Activated T-cell treated with anti-CD3 and anti-CD28 coated beads, Interleukin-2, amount 50 U/mL, for 4 hours (primary cell): ENCODE measurements around the gene DEGS1. TPM values are rescaled to one million over a fixed set of nuclear protein-coding genes. Genes with fewer than 3 reads are reported as not detected.

ENCODE experiments used
- ATAC-seq, 2 donors: fragments of 200-7000 bp; cut with Tn5 transposase; one replicate each; pipeline ENCODE4 v1.10.0; 2021
- DNase-seq: peaks from one replicate; pipeline ENCODE4 v3.0.0-alpha.2; 2020
- H3K27me3 Mint-ChIP-seq: one replicate; pipeline ENCODE4 v1.8.0; 2021; ENCODE audit warnings: low read depth, mixed read lengths
- H3K36me3 Mint-ChIP-seq: one replicate; pipeline ENCODE4 v1.8.0; 2022; ENCODE audit warnings: mixed read lengths; ENCODE audit not compliant: insufficient read depth
- H3K4me1 Mint-ChIP-seq: one replicate; pipeline ENCODE4 v1.8.0; 2021; ENCODE audit warnings: low read depth, mixed read lengths
- H3K4me3 Mint-ChIP-seq: one replicate; pipeline ENCODE4 v1.8.0; 2021; ENCODE audit warnings: mild to moderate bottlenecking, moderate library complexity, mixed read lengths
- H3K9me3 Mint-ChIP-seq: one replicate; pipeline ENCODE4 v1.8.0; 2021; ENCODE audit warnings: mixed read lengths
- total RNA-seq, 3 donors: library from RNA; stranded (reverse); gene quantifications; one replicate each; pipeline ENCODE4 v1.2.1, GENCODE V29; 2021

Gene DEGS1
- total RNA-seq, 3 donors from 2014 or later = 33.5 to 40.1 (median 34.6) TPM

- Mint-ChIP-seq H3K9me3 (no peaks in the 10 kb centered on the region), H3K4me3 (no peak overlapping the region), H3K4me1 (no peaks in the 10 kb centered on the region), H3K36me3 (no peaks in the 10 kb centered on the region), H3K27me3 (no peaks in the 10 kb centered on the region)
- no peak for DNase-seq
- no peak for ATAC-seq
Observed at GRCh38 chr1:224216382-224216781, 33.3 kb downstream of the DEGS1 start.

DNA sequence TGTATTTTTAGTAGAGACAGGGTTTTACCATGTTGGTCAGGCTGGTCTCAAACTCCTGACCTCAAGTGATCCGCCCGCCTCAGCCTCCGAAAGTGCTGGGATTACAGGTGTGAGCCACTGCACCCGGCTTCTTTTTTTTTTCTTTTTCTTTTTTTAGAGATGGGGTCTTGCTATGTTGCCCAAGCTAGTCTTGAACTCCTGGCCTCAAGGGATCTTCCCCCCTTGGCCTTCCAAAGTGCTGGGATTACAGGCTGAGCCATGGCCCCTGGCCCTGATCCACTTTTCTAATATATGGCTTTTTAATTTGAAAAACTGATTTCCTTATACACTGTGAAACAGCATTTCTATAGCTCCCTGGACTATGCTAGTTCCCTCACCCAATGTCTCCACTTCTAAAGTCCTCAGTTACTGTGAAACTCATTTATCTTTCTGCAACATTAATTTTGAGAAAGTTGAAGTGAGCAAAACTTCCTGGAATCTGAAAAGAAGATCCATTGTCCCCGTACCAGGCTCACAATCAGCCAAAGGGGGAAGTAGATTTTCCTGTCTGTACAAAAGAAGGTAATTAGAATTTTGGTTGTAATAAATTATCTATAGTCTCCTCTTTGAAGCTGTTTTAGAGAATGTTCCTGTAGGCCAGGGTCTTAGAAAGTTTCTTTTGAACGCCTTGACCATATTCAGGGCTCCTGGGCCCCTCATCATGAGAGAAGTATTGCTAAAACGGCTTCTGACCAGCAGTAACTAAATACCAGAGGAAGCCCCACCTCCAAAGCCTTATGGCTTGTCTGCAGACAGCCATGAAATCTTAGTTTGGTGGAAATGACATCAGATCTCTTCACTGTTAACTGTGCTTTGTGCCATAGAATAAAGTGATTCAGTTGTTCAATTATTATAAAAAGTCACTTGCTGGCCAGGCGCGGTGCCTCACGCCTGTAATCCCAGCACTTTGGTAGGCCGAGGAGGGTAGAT lies 34.9 kb downstream of the DEGS1 start:
- H3K27me3 Mint-ChIP-seq = no peaks in the 10 kb centered on the region
- H3K36me3 Mint-ChIP-seq = no peaks in the 10 kb centered on the region
- no peaks in the 10 kb centered on the region for H3K9me3 Mint-ChIP-seq
- DNase-seq (no peak), ATAC-seq (no peak)
- H3K4me3 Mint-ChIP-seq = no peak overlapping the region
- H3K4me1 Mint-ChIP-seq = no peaks in the 10 kb centered on the region

DNA sequence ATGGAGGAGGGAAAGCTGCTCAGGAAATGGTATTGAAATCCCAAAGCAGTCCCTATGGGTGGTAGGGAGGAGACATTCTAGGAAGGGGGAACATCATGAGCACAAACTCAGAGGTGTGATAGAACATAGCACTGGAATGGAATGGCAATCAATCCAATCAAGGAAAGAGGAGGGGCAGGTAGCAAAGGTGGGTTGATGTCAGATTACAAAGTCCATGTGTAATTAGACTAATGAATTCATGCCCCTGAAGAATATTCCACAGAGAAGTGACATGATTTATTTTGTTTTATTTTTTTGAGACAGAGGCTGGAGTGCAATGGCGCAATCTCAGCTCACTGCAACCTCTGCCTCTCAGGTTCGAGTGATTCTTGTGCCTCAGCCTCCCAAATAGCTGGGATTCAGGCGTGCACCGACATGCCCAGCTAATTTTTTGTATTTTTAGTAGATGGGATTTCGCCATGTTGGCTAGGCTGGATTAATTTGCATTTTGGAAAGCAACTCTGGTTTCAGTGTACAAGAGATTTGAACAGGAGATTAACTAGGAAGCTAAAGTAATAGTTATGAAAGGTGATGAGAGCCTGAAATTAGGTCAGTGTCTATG lies 36.1 kb downstream of the DEGS1 start:
- DNase-seq = no peak
- Mint-ChIP-seq H3K4me3 (no peak overlapping the region), H3K9me3 (no peaks in the 10 kb centered on the region), H3K4me1 (no peaks in the 10 kb centered on the region), H3K36me3 (no peaks in the 10 kb centered on the region), H3K27me3 (no peaks in the 10 kb centered on the region)
- ATAC-seq = no peak

DNA sequence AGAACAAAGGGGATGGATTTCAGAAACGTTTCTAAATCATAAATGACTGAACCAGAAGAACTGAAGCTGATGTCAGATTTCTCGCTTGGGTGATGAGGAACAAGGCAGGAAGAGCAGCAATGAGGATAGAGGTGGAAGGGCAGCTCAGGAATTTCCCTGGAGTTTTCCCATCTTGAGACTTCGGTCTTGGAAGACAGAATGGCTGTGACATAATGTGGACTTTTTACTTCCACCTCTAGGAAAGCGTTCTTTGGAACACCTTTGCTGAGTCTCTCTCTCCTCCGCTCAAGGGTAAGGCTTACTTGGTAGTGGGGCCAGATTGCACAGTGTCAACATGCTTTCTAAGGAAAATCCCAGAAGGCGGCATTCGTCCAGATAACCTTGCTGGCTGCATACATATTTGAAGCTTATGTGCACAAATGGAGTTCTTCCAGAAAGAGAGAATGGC lies 36.6 kb downstream of the DEGS1 start:
- H3K4me3 Mint-ChIP-seq = no peak overlapping the region
- no peaks in the 10 kb centered on the region for H3K9me3 Mint-ChIP-seq
- no peak for ATAC-seq
- no peaks in the 10 kb centered on the region for H3K27me3 Mint-ChIP-seq
- no peak for DNase-seq
- no peaks in the 10 kb centered on the region for H3K4me1 Mint-ChIP-seq
- no peaks in the 10 kb centered on the region for H3K36me3 Mint-ChIP-seq

DNA sequence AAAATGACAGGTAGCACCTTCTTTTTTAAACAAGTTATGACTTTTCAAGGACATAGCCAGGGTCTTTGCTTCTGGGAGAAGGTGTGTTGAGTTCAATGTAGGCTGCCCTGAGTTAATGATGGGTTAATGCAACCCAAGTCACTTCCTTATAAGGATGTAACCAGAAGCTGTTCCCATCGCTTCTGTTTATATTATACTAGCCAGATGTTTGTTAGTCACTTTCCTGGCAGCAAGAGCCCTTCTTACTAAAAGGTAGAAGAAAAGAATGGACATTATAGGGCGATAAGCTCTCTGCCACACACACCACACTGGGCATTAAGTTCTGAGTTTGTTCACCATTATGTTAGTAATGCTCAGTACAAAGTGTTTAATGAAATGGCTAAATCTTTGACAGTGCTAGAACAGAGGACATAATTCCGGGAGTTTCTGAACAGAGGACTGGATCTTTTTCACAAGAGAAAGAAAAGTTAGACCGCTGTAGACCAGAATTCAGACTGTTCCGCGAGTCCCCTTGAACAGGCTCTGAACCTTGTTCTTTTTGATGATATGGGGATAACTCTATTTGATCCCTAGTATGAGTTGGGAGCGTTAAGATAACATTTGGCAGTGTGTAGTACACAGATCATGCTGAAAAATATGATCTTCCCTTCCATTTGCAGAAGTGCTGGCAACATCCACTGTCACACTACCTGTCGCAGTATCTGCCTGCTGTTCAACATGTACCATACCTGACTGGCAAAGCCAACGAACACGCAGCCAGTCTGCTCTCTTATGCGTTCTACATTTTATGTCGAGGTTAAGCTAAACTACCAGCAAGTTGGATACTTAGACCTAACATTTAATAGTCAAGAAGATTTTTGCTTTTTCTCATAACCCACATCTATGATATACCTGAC lies 41.0 kb downstream of the DEGS1 start:
- DNase-seq (no peak), ATAC-seq (no peak)
- no peaks in the 10 kb centered on the region for H3K4me1 Mint-ChIP-seq
- H3K27me3 Mint-ChIP-seq = no peaks in the 10 kb centered on the region
- H3K4me3 Mint-ChIP-seq = no peak overlapping the region
- H3K36me3 Mint-ChIP-seq = peaks cover 13% of the 10 kb centered on the region
- no peaks in the 10 kb centered on the region for H3K9me3 Mint-ChIP-seq

GRCh38 chr1:224226849-224227502 lies 43.9 kb downstream of the DEGS1 start:
- H3K4me3 Mint-ChIP-seq = no peak overlapping the region

DNA sequence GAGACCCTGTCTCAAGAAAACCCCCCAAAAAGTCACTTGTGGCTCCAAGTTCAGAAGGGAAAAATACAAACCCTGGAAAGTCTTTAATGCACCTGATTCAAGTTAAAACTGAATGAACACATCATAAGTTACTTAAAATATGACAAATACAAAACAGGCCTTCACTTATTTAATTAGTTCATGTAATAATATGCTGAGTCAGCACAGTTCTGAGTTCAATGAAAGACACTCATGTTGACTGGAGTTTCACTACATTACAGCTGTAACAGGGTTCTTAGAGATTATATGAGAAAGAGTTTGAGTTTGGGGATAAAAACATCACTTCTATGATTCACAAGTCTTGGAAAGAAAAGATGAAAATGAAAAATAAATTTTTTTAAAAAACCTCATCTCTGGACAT lies 51.0 kb downstream of the DEGS1 start:
- H3K27me3 Mint-ChIP-seq = no peaks in the 10 kb centered on the region
- ATAC-seq (no peak), DNase-seq (no peak)
- peaks cover 22% of the 10 kb centered on the region for H3K36me3 Mint-ChIP-seq
- no peaks in the 10 kb centered on the region for H3K9me3 Mint-ChIP-seq
- H3K4me3 Mint-ChIP-seq = no peak overlapping the region
- no peaks in the 10 kb centered on the region for H3K4me1 Mint-ChIP-seq

More at GRCh38 chr1:224226849-224227502, 43.9 kb downstream of the DEGS1 start:
- no peak for DNase-seq
- ATAC-seq = no peak
- H3K4me1 Mint-ChIP-seq = no peaks in the 10 kb centered on the region
- H3K27me3 Mint-ChIP-seq = no peaks in the 10 kb centered on the region
- H3K9me3 Mint-ChIP-seq = no peaks in the 10 kb centered on the region
- peaks cover 18% of the 10 kb centered on the region for H3K36me3 Mint-ChIP-seq

- no peaks in the 10 kb centered on the region for H3K27me3 Mint-ChIP-seq
- DNase-seq = no peak
- no peaks in the 10 kb centered on the region for H3K4me1 Mint-ChIP-seq
- H3K9me3 Mint-ChIP-seq = no peaks in the 10 kb centered on the region
- ATAC-seq = no peak
- H3K4me3 Mint-ChIP-seq = no peak overlapping the region
- peaks cover 23% of the 10 kb centered on the region for H3K36me3 Mint-ChIP-seq
Observed at GRCh38 chr1:224235813-224236493, 52.9 kb downstream of the DEGS1 start.

DNA sequence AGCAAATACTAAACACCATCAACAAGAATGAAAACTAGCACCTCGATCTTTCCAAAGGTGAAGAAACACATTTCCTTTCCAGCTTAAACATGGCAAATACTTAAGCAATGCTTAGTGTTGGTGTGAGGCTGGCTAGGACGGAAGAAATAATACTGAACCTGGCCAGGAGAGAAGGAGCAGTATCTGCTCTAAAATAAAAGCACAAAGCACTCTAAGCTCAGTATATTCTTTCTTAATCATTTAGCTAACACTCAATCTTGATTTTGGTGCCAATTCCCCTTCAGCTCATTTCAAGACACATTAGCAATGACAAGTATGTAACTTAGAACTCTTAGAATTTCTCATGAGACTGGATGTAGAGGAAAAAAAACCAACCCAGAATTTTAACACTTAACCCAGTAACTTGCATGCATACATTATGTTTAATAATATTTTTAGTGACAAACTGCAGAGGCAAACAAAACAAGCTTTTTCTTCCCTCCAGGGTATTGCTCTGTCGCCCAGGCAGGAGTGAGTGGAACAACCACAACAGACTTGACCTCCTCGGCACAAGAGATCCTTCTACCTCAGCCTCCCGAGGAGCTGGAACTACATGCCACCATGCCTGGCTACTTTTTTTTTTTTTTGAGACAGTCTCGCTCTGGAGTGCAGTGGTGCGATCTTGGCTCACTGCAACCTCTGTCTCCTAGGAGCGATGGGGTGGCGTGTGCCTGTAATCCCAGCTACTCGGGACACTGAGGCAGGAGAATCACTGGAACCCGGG lies 54.3 kb downstream of the DEGS1 start:
- H3K36me3 Mint-ChIP-seq = peaks cover 21% of the 10 kb centered on the region
- ATAC-seq (no peak), DNase-seq (no peak)
- no peak overlapping the region for H3K4me3 Mint-ChIP-seq
- H3K9me3 Mint-ChIP-seq = no peaks in the 10 kb centered on the region
- H3K27me3 Mint-ChIP-seq = no peaks in the 10 kb centered on the region
- no peaks in the 10 kb centered on the region for H3K4me1 Mint-ChIP-seq

DNA sequence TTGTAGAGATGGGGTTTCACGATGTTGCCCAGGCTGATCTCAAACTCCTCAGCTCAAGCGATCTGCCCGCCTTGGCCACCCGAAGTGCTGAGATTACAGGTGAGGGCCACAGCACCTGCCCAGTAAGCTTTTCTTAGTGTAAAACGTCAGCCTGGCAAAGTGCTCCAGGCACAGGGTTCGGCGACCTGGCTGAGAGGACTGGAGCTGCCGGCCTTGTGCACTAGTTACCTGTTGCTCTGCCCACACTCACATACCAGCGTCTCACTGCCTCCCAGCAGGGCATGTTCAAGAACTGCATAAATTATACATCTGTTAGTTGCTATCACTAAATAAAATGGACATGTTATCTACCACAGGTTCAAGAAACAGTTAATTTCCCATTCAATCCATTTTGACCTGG lies 55.2 kb downstream of the DEGS1 start:
- DNase-seq = no peak
- peaks cover 17% of the 10 kb centered on the region for H3K36me3 Mint-ChIP-seq
- no peak overlapping the region for H3K4me3 Mint-ChIP-seq
- H3K9me3 Mint-ChIP-seq = no peaks in the 10 kb centered on the region
- no peaks in the 10 kb centered on the region for H3K4me1 Mint-ChIP-seq
- no peak for ATAC-seq
- no peaks in the 10 kb centered on the region for H3K27me3 Mint-ChIP-seq

- H3K27me3 Mint-ChIP-seq = no peaks in the 10 kb centered on the region
- H3K9me3 Mint-ChIP-seq = no peaks in the 10 kb centered on the region
- H3K4me3 Mint-ChIP-seq = no peak overlapping the region
- ATAC-seq = no peak
- H3K36me3 Mint-ChIP-seq = peaks cover 16% of the 10 kb centered on the region
- DNase-seq = no peak
- no peaks in the 10 kb centered on the region for H3K4me1 Mint-ChIP-seq
Observed at GRCh38 chr1:224238756-224239155, 55.7 kb downstream of the DEGS1 start.
